ENCODE data around the gene KCNQ5. TPM values are rescaled to one million over a fixed set of nuclear protein-coding genes. Genes with fewer than 3 reads are reported as not detected.

Gene KCNQ5
- total RNA-seq, 1 experiment from 2014 or later: 9.4 TPM

GRCh38 chr6:73109659-73110058 lies 487.8 kb downstream of the KCNQ5 start:
- H3K4me1 ChIP-seq (ENCODE audit: control insufficient read depth, insufficient read depth, low read length): no peaks in the 10 kb centered on the region
- no peak overlapping the region for H3K27ac ChIP-seq (ENCODE audit: low read length)
- DNase-seq (ENCODE audit: low read depth, low spot score) (no peak), ATAC-seq (no peak)
- no peaks in the 10 kb centered on the region for H3K27me3 ChIP-seq (ENCODE audit: control insufficient read depth, insufficient read depth, low read length)
- TF ChIP-seq TCF7L2 (IDR thresholded peaks at IDR 0.05; ENCODE audit: low read depth, low read length): no peak
- TF ChIP-seq REST (IDR thresholded peaks at IDR 0.05; ENCODE audit: insufficient read depth in 1 of 2, low read depth in 2 of 2, low read length in 1 of 2): no peak
- TF ChIP-seq SIN3A (IDR thresholded peaks at IDR 0.05; ENCODE audit: borderline replicate concordance, insufficient read depth, low read depth, low read length): no peak
- TF ChIP-seq POLR2AphosphoS5 (IDR thresholded peaks at IDR 0.05; ENCODE audit: low read depth, low read length): no peak
- no peak for TF ChIP-seq CTCF (IDR thresholded peaks at IDR 0.05)
- no TSS peak for BruUV-seq (replicated peaks)
- intact Hi-C loops (cut with micrococcal nuclease; ENCODE audit: unreplicated experiment): no loop called here
- ChIA-PET CTCF (no interaction called here), POLR2A (no interaction called here)
- no peaks in the 10 kb centered on the region for H3K36me3 ChIP-seq (ENCODE audit: control insufficient read depth, insufficient read depth, low read length)
- H3K9me3 ChIP-seq (ENCODE audit: control insufficient read depth, insufficient read depth, low read depth, low read length): no peaks in the 10 kb centered on the region
- in situ Hi-C loops (cut with HindIII; ENCODE audit: low pct_unique_long_range_greater_than_20kb, low sequenced_read_pairs): no loop called here
- H3K4me3 ChIP-seq (ENCODE audit: low read depth in 2 of 2, low read length in 2 of 2): no peak overlapping the region

- Histone ChIP-seq H3K27me3 (ENCODE audit: control insufficient read depth, insufficient read depth, low read length) (no peaks in the 10 kb centered on the region), H3K36me3 (ENCODE audit: control insufficient read depth, insufficient read depth, low read length) (no peaks in the 10 kb centered on the region), H3K4me3 (ENCODE audit: low read depth in 2 of 2, low read length in 2 of 2) (no peak overlapping the region), H3K9me3 (ENCODE audit: control insufficient read depth, insufficient read depth, low read depth, low read length) (no peaks in the 10 kb centered on the region), H3K27ac (ENCODE audit: low read length) (no peak overlapping the region), H3K4me1 (ENCODE audit: control insufficient read depth, insufficient read depth, low read length) (no peaks in the 10 kb centered on the region)
- ATAC-seq (no peak), DNase-seq (ENCODE audit: low read depth, low spot score) (no peak)
- BruUV-seq (replicated peaks): no TSS peak
- POLR2A ChIA-PET: no interaction called here
- CTCF ChIA-PET: no interaction called here
- intact Hi-C loops (cut with micrococcal nuclease; ENCODE audit: unreplicated experiment): no loop called here
- no peak for TF ChIP-seq TCF7L2 (IDR thresholded peaks at IDR 0.05; ENCODE audit: low read depth, low read length)
- no peak for TF ChIP-seq POLR2AphosphoS5 (IDR thresholded peaks at IDR 0.05; ENCODE audit: low read depth, low read length)
- no peak for TF ChIP-seq REST (IDR thresholded peaks at IDR 0.05; ENCODE audit: insufficient read depth in 1 of 2, low read depth in 2 of 2, low read length in 1 of 2)
- no peak for TF ChIP-seq SIN3A (IDR thresholded peaks at IDR 0.05; ENCODE audit: borderline replicate concordance, insufficient read depth, low read depth, low read length)
- no peak for TF ChIP-seq CTCF (IDR thresholded peaks at IDR 0.05)
- in situ Hi-C loops (cut with HindIII; ENCODE audit: low pct_unique_long_range_greater_than_20kb, low sequenced_read_pairs): no loop called here
Measured at GRCh38 chr6:73116330-73116729, 494.5 kb downstream of the KCNQ5 start.

All from Panc1 (cell line).